Occipital lobe (tissue), 1 donor: ENCODE measurements around the gene BEST3. TPM values are rescaled to one million over a fixed set of nuclear protein-coding genes. Genes with fewer than 3 reads are reported as not detected.

Experiments used
- total RNA-seq: library from RNA; depleted of rRNA; stranded (reverse); fragments of >200 nt; gene quantifications from one replicate; pipeline ENCODE4 v1.2.3, GENCODE V29; 2014

BEST3 gene
- total RNA-seq, 1 donor from 2014 or later = 0.78 TPM

Other genes starting within 250 kb of the BEST3 start
- 66.8 TPM for gene FRS2, start 228.9 kb downstream of the BEST3 start, total RNA-seq
- gene CCT2, start 113.8 kb downstream of the BEST3 start, total RNA-seq = 270 TPM
- not detected for gene LRRC10, start 88.4 kb downstream of the BEST3 start, total RNA-seq
- 49.4 TPM for gene RAB3IP, start 39.6 kb upstream of the BEST3 start, total RNA-seq
- gene MYRFL, start 125.9 kb upstream of the BEST3 start, total RNA-seq = 0.78 TPM